Ovary (tissue), 3 donors: ENCODE data around the gene ST3GAL4.

Source experiments
- EP300 ChIP-seq: sonication (generic); formaldehyde crosslinking; IDR thresholded peaks from one replicate; pipeline ENCODE4 v1.6.1; 2017; ENCODE audit warnings: antibody characterized with exemption
- POLR2A ChIP-seq: fragments of 450-650 bp; IDR thresholded peaks from one replicate; pipeline ENCODE4 v1.6.1; 2017; ENCODE audit warnings: antibody characterized with exemption, mild to moderate bottlenecking, moderate library complexity
- TF ChIP-seq, protein P1 (sequence below), 3 donors: fragments of 450-650 bp in 2 of 3; fragments of 200-600 bp in 1 of 3; IDR thresholded peaks; one replicate each; pipeline versions ENCODE4 v1.5.1 to v1.8.0; 2016 to 2022; ENCODE audit warnings: antibody characterized with exemption in 3 of 3, mild to moderate bottlenecking in 1 of 3
- donor health status: DM: no; HTN: no; CAD: no.

DNA sequence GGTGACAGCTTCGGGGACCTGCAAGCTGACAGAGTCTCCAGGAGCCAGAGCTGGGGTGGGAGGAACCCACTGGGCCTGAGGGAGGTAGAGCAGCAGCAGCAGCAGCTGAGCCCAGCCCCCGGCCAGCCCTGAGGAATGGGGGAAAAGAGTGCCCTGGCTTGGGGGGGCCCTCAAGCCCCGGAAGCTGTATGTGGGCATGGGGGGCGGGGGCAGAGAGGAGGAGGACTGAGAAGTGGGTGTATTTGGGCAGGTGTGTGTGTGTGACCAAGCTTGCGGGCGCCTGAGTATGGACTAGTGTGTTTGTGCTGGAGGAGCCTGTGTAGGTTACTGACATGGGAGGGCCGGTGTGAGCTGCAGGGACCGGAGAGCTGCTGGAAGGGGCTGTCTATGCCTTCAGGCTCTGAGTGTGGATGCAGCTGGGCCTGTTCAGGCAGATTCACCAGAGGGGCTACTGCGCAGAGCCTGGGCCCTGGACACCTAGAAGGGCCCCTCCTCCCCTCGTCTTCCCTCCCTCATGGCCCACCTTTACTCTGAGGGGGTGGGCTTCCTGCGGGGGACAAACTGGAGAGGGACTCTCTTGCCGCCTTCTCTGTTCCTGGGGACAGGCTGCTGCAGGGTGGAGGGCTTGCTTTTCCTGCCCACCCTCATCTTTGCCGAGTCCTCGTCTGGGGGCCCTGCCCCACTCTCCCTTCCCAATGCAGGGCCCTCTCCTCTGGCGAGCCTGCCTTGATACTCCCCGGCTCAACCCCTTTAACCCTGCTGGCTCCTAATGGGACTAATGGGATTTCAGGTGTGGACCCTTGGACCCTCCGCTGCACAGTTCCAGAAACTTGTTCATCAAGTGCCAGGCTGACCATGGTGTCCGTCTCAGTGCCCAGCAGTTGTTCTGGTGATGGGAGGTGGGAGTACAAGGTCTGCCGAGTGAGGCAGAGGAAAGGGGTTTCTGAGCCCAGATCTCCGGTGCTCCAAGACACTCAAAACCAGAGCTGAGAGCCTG lies 28.2 kb downstream of the ST3GAL4 start:
- TF ChIP-seq POLR2A (no peak), EP300 (no peak)
- TF ChIP-seq, protein P1, sequence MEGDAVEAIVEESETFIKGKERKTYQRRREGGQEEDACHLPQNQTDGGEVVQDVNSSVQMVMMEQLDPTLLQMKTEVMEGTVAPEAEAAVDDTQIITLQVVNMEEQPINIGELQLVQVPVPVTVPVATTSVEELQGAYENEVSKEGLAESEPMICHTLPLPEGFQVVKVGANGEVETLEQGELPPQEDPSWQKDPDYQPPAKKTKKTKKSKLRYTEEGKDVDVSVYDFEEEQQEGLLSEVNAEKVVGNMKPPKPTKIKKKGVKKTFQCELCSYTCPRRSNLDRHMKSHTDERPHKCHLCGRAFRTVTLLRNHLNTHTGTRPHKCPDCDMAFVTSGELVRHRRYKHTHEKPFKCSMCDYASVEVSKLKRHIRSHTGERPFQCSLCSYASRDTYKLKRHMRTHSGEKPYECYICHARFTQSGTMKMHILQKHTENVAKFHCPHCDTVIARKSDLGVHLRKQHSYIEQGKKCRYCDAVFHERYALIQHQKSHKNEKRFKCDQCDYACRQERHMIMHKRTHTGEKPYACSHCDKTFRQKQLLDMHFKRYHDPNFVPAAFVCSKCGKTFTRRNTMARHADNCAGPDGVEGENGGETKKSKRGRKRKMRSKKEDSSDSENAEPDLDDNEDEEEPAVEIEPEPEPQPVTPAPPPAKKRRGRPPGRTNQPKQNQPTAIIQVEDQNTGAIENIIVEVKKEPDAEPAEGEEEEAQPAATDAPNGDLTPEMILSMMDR (IDR thresholded peaks at IDR 0.05), result no peak
